Measurements from ENCODE around the gene CEP57. TPM values are rescaled to one million over a fixed set of nuclear protein-coding genes. Genes with fewer than 3 reads are reported as not detected.

CEP57 gene
- total RNA-seq, 1 experiment from 2014 or later: 58.0 TPM

GRCh38 chr11:95792200-95792599 is 1.9 kb downstream of the CEP57 start:
- DNase-seq: no peak
- no peaks in the 10 kb centered on the region for H3K4me1 ChIP-seq (ENCODE audit: insufficient read depth, low read length)
- no peak overlapping the region for H3T11ph ChIP-seq (ENCODE audit: low read length)
- Mint-ChIP-seq H3K27ac (no peak overlapping the region; a peak in 1 of 7 replicates), H3K4me1 (peaks cover 36 to 40% of the 10 kb centered on the region in 2 experiments), H3K9me3 (no peaks in the 10 kb centered on the region), H3K4me3 (peak overlapping the region; percentile 95 to 98), H3K36me3 (ENCODE audit: insufficient read depth in 1 of 3, low read depth in 3 of 3) (peaks cover 6 to 17% (median 8%) of the 10 kb centered on the region in 3 experiments; a peak in 6 of 7 replicates), H3K27me3 (ENCODE audit: low read depth) (no peaks in the 10 kb centered on the region)
- no peaks in the 10 kb centered on the region for H3K27me3 ChIP-seq (ENCODE audit: insufficient read depth, low read length)
- H3K9me3 ChIP-seq (ENCODE audit: control insufficient read depth, low read depth, low read length): no peaks in the 10 kb centered on the region
- H2AK5ac ChIP-seq (ENCODE audit: insufficient read length, low read length): no peak overlapping the region
- no peak overlapping the region for H3K56ac ChIP-seq (ENCODE audit: insufficient read length, low read depth, low read length)
- no peak overlapping the region for H3K27ac ChIP-seq (ENCODE audit: insufficient read length, low read depth, low read length)
- H2BK120ac ChIP-seq (ENCODE audit: low read depth, low read length, poor library complexity, severe bottlenecking): no peak overlapping the region
- H4K8ac ChIP-seq (replicated peaks; ENCODE audit: insufficient read length, low read depth, low read length): no peak overlapping the region
- no peak overlapping the region for H3K9ac ChIP-seq (ENCODE audit: extremely low read depth, insufficient read length, low read length)
- no peak overlapping the region for H4K91ac ChIP-seq (ENCODE audit: insufficient read length, low read depth, low read length)
- no peak overlapping the region for H2BK15ac ChIP-seq (ENCODE audit: low read depth, low read length)
- no peak overlapping the region for H3K23ac ChIP-seq (ENCODE audit: insufficient read length, low read depth, low read length)
- H2AFZ ChIP-seq (ENCODE audit: low read length): no peak overlapping the region
- H3K4ac ChIP-seq (ENCODE audit: low read depth, low read length): no peak overlapping the region
- H3K14ac ChIP-seq (ENCODE audit: insufficient read depth, low read length): no peak overlapping the region
- no peaks in the 10 kb centered on the region for H3K79me1 ChIP-seq (ENCODE audit: insufficient read depth, low read depth, low read length, poor library complexity, severe bottlenecking)
- H4K5ac ChIP-seq (ENCODE audit: insufficient read length, low read depth, low read length): no peak overlapping the region
- H2BK20ac ChIP-seq (ENCODE audit: low read depth, low read length, poor library complexity, severe bottlenecking): no peak overlapping the region
- peak overlapping the region; percentile 93 for H3K4me2 ChIP-seq (ENCODE audit: insufficient read depth, insufficient read length, low read length)
- H3K79me2 ChIP-seq (ENCODE audit: insufficient read depth, low read length): peaks cover 22% of the 10 kb centered on the region; the same call in 1 of the 2 replicates
- peaks cover 8% of the 10 kb centered on the region for H3K23me2 ChIP-seq (ENCODE audit: insufficient read length, low read depth, low read length, poor library complexity, severe bottlenecking)
- WGBS (ENCODE audit: extremely low coverage, insufficient read length, low lambda C conversion rate): no CpG with 5 or more reads among the region's 8 CpGs
- no peak overlapping the region for H2BK12ac ChIP-seq (ENCODE audit: insufficient read length, low read depth, low read length)
- no peaks in the 10 kb centered on the region for H4K20me1 ChIP-seq (ENCODE audit: control insufficient read depth, insufficient read depth, insufficient read length)
- no peak overlapping the region for H2BK5ac ChIP-seq (ENCODE audit: insufficient read length, low read length)
- no peak for TF ChIP-seq CTCF (conservative IDR thresholded peaks at IDR 0.05)
- H3K18ac ChIP-seq (ENCODE audit: insufficient read length, low read depth, low read length): no peak overlapping the region

Measured in H9 (cell line).